ENCODE results near the gene KCNIP3. TPM values are rescaled to one million over a fixed set of nuclear protein-coding genes. Genes with fewer than 3 reads are reported as not detected.
"Not testable (repeated sequence)": the region's sequence is repeated elsewhere in the genome, so short reads cannot be mapped to it uniquely, and the experiment has no call there.

KCNIP3 gene
- total RNA-seq, 1 donor from 2014 or later: 4.9 TPM

- peak; percentile 22 for DNase-seq (ENCODE audit: low read depth)
These were observed 49.1 kb downstream of the KCNIP3 start for GRCh38 chr2:95346231-95346737.

DNA sequence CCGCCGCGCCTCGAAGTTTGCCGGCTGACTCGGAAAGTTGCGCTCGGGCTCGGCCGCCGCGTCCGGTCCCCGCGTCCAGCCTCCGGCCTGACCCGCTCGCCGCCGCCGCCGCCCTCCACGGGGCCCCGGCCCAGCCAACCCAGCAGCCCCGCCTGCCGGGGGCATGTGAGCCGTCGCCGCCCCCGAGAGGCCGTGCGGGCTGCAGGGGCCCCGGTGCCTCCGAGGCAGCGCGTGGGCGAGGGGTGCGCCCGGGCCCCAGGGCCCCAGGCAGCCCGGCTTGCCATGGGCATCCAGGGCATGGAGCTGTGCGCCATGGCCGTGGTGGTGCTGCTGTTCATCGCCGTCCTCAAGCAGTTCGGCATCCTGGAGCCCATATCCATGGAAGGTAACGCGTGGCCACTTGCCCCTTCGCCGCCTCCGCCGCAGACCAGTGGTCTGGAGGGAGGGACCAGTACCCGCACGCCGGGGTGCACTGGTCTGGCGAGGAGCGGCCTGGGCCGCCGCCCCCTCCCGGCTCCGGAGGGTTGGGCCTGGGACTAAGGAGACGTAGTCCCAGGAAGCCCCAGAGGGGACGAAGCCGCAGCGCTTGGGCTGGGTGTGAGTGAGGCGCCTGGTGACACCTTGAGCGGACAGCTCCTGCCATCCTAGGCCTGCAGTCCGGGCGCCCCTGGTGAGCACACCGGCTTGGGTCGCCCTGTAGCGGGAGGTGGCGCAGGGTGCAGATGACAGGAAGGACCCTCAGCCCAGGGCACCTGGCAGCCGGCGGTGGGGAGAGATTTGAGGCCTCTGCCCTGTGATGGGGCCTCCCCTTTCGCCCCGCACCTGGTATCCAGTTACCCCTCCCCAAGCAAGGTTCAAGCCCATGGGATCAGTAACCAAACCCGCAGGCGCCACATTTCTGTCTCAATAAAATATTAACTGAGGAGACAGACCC is 49.9 kb downstream of the KCNIP3 start:
- DNase-seq (ENCODE audit: low read depth): no peak

GRCh38 chr2:95347681-95348608 is 50.8 kb downstream of the KCNIP3 start:
- DNase-seq (ENCODE audit: low read depth): no peak

GRCh38 chr2:95348609-95349567 is 51.7 kb downstream of the KCNIP3 start:
- DNase-seq (ENCODE audit: low read depth): no peak

GRCh38 chr2:95349568-95350322 is 52.6 kb downstream of the KCNIP3 start:
- no peak for DNase-seq (ENCODE audit: low read depth)

DNA sequence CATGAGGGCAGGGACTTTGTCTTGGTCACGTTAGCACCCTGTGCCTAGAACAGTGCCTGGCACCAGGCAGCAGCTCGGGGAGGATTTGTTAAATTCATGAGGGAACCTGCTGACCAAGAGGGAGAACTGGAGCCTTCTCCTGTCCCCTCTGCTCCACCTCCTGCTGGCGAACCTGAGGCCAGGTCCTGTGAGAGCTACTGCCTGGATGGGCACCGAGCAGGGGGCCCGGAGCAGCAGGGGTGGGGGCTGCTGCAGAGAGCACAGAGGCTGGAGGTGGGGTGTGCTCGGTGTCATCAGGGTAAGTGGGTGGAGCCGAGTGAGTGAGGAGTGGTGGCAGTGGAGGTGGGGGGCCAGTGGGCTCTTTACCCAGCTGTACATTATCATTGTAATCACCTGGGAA is 53.2 kb downstream of the KCNIP3 start:
- DNase-seq (ENCODE audit: low read depth): no peak

DNA sequence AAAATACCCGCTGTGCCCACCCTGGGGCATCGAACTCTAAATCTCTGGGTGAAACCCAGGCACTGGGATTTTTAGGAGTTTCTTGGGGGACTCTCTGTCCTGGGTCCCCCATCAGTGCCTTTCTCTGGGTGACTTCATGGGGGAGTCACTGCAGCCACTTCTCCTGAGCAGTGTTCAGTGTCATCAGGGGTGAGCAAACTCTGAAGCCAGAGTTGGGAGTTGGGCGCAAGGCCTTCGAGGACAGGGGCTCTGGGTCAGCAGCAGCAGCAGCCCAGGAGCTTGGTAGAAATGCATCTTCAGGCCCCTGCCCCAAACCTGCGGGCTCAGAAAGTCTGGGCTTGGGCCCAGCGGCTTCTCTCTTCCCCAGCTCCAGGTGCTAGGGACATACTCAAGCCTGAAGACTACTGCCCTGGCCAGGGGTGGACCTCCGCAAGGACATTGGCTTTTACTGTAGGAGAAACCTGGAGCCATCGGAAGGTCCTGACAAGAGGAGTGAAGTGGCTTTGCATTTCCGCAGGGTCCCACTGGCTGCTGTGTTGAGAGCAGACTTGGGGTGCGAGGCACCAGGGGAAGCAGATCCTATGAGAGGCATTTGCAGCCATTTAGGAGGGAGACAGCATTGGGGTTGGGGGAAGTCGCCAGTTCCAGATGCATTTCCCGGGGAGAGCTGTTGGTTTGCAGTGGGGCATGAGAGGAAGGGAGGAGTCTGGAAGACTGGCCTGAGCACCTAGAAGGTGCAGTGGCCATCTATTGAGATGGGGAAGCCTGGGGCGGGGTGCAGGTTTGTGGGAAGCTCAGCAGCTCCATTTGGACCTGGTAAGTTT is 53.8 kb downstream of the KCNIP3 start:
- no peak for DNase-seq (ENCODE audit: low read depth)

DNA sequence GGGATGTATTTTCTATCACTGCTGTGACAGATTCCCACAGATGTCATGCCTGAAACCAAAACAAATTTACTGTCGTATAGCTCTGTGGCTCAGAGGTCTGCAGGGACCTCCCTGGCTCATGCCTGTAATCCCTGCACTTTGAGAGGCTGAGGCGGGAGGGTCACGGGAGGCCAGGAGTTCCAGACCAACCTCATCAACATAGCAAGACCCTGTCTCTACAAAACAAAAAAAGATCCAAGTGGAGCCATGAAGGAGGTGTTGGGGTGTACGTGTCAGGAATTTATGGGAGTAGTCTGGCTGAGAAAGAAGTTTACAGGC is 54.4 kb downstream of the KCNIP3 start:
- no peak for DNase-seq (ENCODE audit: low read depth)

- no peak for DNase-seq (ENCODE audit: low read depth)
These were observed 55.3 kb downstream of the KCNIP3 start for GRCh38 chr2:95352310-95353054.

DNA sequence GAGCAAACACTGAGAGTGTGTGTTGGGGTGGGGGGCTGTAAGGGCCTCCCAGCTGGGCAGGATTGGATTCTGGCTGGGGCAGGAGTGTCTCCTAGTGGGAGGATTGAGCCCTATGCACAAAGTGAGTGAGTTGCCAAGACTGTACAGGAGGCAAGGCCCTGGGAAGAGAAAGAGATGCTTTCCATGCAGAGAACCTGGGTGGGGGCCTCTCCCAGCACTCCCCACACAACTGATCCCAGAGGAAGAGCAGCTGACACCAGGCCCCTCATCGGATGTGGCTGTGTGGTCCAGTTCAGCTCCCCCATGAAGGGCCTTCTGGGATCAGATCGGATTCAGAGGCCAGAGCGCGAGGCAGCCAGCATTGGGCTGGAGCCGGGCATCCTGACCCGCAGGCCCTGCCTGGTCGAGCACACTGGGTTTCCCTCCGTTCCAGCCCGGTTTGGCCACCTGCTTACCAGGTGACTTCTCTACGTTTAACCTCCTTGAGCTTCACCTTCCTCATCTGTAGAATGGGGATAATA is 56.0 kb downstream of the KCNIP3 start:
- no peak for DNase-seq (ENCODE audit: low read depth)

- DNase-seq (ENCODE audit: low read depth): no peak
These were observed 56.7 kb downstream of the KCNIP3 start for GRCh38 chr2:95353613-95354468.

- DNase-seq (ENCODE audit: low read depth): no peak
These were observed 57.3 kb downstream of the KCNIP3 start for GRCh38 chr2:95354469-95354901.

GRCh38 chr2:95354925-95355324 is 57.8 kb downstream of the KCNIP3 start:
- DNase-seq (ENCODE audit: low read depth): no peak

GRCh38 chr2:95355486-95355885 is 58.3 kb downstream of the KCNIP3 start:
- DNase-seq (ENCODE audit: low read depth): not testable (repeated sequence)

DNA sequence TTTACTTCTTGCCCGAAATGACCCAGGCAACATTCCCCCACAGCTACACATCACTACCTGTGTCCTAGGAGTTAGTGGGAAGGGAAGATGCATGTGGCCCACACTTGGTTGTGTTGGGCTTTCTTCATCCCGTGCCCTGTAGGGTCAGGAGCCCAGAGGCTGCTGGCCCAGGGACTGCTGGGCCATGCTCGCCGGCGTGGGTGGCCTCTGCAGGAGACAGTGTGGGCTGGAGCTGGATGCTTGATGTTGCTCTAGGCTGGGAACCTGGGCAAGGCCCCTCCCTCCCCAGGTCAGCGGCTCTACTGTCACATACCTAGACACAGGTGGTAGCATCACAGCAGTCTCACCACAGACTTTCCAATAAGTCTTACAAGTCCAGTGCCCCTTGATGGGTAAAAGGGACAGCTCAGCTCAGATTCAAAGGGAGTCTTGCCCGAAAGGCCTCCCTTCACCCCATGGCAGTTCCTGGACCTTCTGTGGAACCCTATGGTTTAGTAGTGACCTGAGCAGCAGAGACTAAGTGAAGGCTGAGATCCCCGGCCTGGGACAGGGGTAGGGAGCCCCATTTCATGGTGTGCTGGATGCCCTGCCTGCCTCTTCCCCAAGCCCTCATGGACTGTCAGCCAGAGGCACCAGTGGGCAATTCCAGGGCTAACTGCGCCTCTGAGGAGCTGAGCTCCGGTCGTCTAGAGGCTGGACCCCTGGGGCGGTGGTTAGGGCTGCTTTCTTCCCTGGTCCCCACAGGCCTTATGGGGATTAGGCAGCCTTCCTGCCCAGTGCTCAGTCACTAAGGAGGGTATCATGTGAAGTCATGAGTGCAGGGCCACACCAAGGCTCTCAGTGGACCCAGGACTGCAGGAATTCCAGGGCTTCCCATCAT is 59.9 kb downstream of the KCNIP3 start:
- no peak for DNase-seq (ENCODE audit: low read depth)

DNA sequence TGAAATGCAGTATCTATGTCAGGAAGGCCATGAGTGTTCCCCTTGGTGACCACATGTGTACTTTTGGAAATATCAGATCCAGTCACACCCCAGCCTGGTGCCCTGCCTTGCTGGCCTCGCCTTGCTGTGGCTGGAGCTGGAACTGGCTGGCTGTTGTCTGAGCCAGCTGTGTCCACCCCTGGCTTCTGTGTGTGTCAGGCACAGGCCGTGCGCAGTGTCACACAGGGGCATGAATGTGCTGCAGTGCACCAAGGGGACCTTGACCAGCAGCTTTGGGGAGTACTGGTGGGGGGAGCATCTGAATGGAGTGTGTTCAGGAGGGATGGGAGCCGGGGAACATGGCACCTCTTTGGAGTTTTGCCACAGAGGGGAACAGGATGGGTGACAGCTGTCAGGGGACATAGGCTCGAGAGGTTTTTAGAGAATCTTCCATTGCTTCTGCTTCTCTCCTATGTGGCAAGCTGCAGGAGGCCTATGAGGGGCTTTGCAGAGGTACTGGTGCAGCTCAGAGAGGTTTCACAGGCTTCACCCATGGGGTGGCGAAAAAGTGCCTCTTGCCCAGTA is 60.7 kb downstream of the KCNIP3 start:
- DNase-seq (ENCODE audit: low read depth): no peak
